ENCODE measurements around the gene LHFPL6.

Gene LHFPL6

DNA sequence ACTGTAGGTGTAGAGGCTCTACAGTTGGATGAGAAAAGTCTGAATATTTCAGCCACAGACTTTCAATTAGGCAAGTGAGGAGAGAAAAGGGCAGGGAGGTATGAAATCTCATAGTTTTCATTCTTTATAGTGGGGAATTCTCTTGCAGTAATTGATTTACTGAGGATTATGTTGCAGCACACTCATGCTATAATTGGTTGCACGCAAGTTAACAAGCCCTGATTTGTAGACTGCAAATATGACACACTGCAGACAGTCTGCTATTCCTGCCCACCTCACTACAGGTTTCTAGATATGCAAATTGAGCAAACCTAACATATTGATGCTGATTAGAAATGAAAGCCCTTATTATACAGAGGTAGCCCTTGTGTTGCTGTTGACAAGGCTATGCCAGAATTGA lies 139.4 kb downstream of the LHFPL6 start:
- DNase-seq (ENCODE audit: low read depth, low spot score): no peak

DNA sequence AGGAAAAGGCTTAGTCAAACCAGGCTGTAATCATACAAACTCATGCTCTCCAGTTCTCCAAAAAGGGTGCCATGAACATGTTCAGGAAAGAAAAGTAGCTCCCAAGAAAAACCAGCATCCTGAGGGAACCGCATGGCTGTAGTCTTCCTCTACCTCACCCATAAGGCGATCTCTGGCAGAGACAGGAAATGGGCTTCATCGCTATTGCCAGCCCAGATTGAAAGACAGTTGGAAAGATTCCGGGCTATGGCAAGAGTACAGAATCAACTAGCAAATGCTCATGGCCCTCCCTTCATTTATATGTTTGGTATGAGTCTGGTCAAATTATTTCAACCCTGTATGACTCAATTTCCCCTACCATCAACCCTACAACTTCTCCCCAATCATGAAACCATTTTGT lies 140.1 kb downstream of the LHFPL6 start:
- no peak for DNase-seq (ENCODE audit: low read depth, low spot score)

DNA sequence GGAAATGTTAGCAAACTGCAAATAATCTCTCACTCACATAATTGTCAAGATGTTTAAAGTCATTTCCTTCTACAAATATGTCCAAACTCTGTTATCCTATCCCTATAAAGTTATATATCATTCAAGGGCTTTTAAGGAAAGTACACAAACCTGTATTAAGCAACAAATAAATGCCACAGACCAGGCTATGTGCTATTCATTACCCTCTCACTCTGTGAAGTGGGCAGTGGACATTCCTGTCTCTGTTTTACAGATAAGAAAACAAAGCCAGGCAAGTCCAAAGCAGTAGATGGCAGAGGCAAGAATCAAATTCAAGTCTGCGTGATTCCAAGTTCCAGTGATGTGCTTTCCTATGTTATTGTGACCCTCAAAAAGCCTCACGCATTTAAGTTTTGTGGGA lies 140.6 kb downstream of the LHFPL6 start:
- peak; percentile 11 for DNase-seq (ENCODE audit: low read depth, low spot score)

DNA sequence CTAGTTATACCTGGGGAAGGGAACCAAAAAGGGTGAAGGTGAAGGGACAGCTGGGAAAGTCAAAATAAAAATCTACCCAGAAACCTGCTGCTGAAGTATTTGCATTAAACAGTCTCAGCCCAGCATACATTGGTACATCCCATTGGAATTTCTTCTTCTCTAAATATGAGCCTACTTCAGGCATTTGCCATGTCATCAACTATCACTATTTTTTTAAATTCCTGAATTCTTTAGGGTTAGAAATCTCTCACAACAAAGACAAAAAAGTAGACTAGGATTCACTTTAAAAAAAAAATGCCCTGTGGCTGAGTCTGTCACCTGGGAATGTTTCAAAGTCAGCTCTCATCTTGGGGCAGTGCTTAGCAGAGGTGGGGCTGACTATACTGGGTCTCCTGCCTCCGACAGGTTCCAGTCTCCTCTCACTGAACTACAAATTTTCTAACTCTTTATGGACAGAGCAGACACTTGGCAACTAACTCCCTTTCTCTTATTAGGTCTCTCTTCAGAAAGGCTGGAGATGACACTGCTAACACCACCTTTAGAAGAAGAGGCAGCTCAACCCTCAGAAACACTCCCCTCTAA lies 141.2 kb downstream of the LHFPL6 start:
- DNase-seq (ENCODE audit: low read depth, low spot score): peak; percentile 17

DNA sequence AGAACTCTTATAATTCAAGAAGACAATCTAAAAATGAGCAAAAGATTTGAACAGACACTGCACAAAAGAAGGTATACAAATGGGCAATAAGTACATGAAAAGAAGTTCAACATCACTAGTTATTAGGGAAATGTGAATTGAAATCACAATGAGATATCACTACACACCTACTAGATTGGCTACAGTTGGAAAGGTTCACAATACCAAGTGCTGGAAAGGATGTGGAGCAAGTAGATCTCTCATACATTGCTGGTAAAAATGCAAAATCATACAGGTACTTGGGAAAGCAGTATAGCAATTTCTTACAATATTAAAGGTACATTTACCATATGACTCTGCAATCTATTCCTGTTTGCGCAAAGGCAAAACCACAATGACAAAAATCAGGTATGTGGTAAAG lies 145.7 kb downstream of the LHFPL6 start:
- DNase-seq (ENCODE audit: low read depth, low spot score): no peak

DNA sequence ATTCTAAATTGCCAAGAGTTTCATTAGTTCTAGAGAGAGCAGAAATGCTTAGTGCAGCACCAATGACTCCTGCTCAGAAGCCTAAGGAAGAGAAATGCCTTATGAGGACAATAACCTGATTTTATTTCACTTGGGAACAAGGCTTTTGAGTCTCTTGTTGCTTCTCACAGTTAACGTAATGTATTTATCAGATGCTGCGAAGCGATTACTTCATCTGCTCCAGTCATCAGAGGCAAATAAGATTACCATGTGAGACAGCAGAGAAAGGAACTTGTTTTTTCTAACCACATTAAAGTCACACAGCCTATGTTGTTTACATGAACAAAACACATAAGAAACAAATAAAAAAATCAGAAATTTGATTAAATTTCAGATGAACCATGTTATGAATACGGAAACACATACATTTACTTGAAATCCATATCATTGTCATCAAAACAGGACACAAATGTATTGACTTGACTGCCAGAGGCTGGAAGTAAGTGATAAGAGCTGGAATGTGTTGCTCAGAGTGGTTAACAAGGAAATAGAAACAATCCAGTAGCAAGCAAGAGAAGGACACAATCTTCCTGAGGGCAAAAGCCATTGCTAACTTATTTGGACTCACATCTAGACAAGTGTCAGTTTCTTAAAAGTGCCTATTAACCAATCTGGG lies 147.3 kb downstream of the LHFPL6 start:
- peak; percentile 12 for DNase-seq (ENCODE audit: low read depth, low spot score)

DNA sequence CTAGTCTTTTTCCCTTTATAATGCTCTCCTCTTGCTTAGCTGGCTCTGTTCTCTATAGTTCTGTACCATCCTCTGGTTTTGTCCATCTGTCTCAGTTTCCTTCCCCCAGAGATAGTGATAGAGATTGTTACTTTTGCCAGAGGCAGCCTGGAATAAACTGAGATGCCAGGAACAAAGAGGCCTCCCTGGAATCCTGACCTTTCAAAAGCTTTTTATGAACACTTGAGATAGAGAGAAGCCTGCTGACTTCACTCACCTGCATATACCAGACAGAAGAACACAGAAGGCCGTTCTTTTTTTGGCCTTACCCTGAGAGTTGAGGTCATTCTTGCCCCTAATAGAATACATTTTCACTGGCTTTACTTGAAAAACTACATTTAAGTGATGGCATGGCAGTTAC lies 150.2 kb downstream of the LHFPL6 start:
- peak; percentile 35 for DNase-seq (ENCODE audit: low read depth, low spot score)

DNA sequence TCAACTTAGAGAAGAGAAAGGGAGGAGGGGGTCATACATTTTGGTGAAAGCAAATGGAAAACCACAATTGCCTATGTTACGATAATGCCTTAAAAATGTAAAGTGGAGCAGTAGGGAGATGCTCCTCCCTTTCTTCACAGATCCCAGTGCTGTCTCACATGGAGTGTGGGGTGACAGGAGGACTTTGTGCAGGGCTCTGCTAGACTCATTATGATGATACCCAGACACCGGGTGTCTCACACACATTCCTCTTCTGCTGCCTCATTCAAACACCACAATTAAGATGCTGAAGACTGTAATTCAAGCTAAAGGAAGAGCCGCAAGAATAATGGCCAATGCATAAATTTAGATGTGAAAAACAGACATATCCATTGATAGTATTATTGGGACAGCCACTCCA lies 150.6 kb downstream of the LHFPL6 start:
- peak; percentile 36 for DNase-seq (ENCODE audit: low read depth, low spot score)

DNA sequence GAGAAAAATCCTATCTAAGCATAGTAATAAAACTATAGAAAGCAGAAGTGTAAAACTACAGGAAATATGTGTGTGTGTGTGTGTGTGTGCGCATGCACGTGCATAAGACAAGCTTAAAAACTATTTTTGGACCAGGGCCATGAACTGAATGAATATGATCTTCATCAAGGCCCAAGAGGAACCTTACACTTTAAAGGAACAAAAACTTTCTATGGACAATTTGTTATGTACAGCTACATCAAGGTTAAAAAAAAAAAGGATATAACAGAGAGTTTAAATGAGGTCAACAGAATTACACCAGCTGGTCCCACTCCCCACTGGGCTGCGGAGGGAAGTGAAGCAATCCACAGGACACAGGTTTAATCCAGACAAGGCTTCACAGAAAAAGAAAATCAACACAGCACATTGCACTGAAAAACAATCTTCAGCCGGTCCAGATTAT lies 151.1 kb downstream of the LHFPL6 start:
- DNase-seq (ENCODE audit: low read depth, low spot score): no peak

DNA sequence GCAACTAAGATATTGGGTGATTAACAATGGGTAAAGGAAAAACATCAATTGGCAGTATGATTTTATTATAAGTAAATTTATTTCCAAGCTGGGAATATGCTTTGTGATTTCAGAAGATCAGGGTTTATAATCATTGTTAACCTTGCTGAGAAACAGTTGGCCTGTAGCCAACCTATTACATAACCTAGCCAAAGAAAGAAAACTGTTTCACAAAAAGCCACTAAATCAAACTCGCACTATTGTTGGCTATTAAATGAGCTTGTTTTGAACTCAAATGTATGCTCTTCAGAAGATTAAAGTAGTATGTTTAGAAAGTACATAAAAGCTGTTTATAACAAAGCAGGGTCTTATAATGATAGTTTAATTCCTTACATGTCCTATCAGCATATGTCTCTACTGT lies 151.7 kb downstream of the LHFPL6 start:
- no peak for DNase-seq (ENCODE audit: low read depth, low spot score)

DNA sequence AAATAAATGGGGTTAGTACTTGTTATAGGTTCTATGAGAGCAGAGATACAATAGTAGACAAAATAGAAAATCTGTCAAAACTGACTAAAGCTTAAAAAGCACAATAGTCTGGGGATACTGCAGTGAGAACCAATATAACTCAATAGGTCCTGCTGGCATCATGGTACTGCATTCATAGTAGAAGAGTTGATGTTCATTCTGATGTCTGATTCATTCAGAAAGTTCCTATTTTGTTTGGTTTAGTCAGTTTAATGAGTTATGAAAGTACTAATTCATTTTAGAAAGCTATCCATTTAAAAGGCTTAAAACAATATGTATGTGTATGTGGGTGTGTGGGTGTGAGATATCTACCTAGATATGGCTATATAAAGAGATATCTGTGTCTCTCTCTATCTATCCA lies 152.8 kb downstream of the LHFPL6 start:
- DNase-seq (ENCODE audit: low read depth, low spot score): no peak

DNA sequence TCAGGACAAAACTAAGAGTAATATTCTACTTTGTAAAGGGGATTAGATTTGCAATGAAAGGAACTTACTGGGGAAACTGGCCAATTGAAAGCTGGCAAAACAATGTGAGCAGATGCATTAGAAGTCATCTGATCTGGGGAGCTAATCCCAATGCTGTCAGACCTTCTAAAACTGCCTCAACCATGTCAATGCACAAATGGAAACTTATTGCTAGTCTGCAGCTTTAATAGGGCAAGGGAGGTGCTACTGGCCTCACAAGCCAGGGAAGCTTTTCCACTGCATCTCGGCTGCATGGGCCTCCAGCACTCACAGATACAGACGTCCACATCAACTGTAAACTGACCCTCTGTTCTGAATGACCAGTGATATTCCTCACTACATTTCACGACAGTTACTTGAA lies 154.2 kb downstream of the LHFPL6 start:
- DNase-seq (ENCODE audit: low read depth, low spot score): no peak

DNA sequence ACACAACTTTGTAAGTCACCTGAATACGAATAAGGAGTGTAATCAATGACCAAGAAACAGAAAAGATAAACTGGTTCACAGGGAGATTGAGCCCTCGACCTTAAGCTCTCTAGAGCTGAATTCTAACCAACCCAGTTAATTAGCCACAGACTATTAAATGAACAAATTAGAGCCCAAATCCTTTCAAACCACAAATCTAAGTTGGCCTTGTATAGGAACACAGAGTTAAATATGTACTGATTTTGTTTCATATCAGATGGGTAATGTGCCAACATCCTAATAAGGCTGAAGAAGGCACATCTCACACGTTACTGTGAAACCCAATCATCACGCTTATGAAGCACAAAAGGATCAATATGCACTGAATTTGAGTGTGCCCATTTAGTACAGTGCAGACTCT lies 156.1 kb downstream of the LHFPL6 start:
- DNase-seq (ENCODE audit: low read depth, low spot score): no peak

DNA sequence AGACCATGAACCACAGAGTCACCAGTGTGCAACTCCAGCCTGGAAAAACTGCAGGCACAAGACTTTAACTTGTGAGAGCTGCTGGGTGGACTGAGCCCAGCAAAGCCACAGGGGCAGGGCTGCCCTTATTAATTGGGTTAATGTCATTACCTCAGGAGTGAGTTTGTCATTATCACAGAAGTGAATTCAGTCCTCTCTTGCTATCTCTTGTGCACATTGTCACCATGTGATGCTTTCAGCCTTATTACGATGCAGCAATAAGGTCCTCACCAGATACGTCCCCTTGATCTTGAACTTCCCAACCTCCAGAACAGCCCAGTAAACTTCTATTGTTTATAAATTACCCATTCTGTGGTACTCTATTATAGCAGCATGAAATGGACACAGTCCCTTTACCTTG lies 158.1 kb downstream of the LHFPL6 start:
- no peak for DNase-seq (ENCODE audit: low read depth, low spot score)

DNA sequence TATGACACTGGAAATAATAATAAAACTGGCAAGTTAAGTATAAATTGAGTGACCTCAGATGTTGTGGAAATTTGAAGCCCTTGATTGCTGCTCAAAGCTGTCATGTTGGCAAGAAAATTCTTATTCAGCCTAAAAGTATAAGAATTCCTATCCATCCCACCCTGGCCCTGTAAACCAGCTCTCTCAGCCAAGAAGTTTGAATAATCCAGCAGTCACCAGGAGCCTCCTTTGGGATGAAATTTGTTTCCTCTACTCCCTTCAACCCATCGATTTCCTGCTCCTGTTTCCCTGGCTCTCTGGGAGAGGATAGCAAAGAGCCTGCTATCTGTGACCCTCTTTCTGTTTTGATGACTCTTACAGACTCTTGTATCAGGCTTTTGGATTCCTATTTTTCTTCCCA lies 169.3 kb downstream of the LHFPL6 start:
- no peak for DNase-seq (ENCODE audit: low read depth, low spot score)

DNA sequence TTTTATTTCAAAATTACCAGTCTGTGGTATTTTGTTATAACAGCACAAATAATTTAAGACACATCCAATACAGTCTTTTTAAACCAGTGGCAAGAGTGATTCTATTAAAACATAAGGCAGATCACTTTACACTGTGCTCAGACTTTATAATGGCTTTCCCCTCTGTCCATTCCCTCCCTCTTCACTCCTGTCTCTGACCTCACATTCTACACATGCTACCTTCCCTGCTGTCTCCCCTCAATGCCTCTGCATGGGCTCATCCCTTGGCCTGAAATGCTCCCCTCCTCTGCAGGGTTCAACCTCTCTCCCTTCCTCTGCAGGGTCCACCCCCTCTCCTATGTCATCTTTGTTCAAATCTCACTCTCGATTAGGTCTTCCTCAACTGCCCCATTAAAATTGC lies 170.8 kb downstream of the LHFPL6 start:
- no peak for DNase-seq (ENCODE audit: low read depth, low spot score)

DNA sequence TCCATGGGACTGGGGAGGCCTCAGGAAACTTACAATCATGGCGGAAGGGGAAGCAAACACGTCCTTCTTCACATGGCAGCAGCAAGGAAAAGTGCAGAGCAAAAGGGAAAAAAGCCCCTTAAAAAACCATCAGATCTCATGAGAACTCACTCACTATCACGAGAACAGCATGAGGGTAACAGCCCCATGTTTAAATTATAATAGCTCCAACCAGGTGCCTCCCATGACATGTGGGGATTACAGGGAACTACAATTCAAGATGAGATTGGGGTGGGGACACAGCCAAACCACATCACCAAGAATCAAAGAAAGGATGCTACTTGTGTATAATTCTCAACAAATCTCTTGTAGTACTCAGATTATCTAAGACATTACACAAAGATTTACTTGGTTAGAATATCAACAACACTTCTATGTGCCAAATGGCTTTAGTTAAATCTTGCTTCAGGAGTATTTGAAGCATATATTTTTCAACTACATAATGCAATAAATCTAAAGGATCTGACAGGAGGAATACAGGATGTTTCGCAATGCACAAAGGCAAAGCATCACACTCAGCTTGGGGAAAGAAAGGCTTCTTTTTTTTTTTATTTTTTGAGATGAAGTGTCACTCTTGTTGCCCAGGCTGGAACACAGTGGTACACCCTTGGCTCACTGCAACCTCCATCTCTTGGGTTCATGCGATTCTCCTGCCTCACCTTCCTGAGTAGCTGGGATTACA lies 180.0 kb downstream of the LHFPL6 start:
- DNase-seq (ENCODE audit: low read depth, low spot score): no peak

DNA sequence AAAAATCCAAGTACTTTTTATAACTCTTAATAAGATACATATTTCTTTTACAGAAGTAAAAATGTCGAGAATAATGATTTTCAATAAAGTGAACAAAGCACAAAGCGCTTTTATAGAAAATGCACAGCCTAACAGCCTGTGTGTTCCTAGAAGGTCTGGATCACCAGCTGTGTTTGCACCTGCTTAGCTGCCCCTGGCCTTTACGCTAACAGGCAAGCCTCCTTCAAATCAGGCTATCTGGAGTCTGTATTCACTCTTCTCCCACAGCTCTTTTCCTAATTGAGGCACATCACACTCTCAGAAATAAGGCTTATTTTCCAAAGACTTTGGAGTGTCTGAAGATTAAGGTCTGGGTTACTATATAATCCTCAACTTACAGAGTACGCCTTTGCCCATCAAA lies 183.1 kb downstream of the LHFPL6 start:
- no peak for DNase-seq (ENCODE audit: low read depth, low spot score)

DNA sequence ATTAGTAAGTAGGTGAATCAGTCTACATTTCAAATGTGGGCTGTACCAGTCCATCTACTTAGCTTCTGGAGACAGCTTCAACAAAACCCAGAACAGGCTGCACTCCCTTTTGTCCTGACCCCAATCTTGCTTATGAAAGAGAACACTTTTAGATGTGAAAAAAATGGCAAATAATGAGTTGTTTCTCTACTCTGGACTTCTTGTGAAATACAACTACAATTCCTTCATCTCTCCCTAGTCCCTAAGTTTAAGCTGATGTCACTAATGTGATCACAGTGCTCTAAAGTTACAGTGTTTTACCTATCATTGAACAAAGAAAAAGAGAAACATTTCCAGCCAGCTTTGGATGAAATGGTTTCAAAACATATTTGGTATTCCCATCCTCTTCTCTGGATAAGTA lies 183.9 kb downstream of the LHFPL6 start:
- DNase-seq (ENCODE audit: low read depth, low spot score): no peak

DNA sequence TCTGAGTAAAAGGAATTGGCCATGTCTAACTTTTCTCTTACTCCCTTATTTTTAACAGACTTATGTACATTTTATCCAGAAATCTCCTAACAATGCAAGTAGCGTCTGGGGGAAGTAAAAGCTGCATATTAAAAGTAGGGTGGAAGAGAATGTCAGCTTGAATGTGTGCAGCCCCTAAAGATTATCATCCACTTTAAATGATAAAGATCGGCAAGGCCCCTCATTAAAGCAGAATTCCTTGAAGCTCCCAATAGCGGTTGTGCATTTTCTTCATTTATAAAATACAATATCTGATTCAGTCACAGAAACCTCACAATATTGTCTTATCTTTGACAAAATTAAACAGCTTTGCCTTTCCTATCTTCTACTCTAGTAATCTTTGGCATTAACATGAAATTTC lies 184.6 kb downstream of the LHFPL6 start:
- no peak for DNase-seq (ENCODE audit: low read depth, low spot score)

DNA sequence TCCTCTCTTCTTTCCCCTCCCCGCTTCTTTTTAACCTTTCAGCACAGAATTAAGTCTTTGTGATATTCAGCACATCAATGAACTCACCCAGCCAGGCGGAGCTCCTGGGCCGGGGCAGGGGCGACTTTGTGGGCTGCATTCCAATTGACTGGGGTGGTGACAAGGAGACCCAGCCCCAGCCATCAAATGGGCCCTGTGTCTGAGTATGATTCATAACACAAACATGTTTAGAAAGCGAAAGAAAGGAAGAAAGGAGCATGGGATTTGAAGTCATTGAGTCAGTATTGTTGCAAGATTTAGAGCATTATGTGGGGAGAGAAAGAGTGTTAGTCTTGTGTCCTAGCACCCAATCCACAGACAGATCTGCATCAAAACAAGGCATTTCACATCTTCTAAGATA lies 185.3 kb downstream of the LHFPL6 start:
- peak; percentile 72 for DNase-seq (ENCODE audit: low read depth, low spot score)

DNA sequence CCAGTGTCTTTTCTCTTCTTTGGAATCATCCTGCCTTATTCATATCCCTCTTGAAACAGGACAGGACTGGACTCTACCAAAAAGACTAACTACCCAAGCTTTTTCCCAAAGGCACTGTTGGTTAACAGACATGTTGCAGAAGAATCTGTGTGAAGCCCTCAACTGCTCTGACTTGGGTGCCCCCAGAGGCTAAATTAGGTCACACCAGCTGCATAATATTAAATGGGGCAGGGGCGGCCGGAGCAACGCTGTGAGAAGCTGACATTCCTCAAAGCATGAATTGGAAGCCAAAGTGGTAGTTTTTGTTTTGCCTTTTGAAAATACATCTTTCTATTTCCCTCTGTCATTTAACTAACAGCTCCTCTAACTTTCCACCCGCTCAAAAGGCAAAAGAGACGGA lies 185.9 kb downstream of the LHFPL6 start:
- peak; percentile 60 for DNase-seq (ENCODE audit: low read depth, low spot score)
